ENCODE measurements around the gene PARP12.

DNA sequence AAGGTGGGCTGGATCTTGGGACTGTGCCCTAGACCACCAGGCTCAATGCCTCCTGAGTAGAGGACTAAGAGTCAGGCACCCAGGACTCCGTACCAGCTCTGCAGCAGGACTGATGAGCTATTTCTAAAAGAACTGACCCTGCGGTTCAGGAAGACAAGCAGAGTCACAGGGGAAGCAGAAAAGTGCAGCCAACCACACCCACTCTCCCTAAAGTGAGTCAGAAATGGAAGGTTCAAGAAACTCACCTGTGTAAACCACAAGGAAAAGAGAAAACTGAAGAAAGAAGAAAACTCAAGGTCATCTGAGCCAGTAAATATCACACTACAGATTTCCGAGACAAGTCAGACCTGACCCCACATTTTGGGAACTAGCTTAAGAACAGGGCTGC is 2.5 kb downstream of the PARP12 start:
- TF ChIP-seq, protein P1, sequence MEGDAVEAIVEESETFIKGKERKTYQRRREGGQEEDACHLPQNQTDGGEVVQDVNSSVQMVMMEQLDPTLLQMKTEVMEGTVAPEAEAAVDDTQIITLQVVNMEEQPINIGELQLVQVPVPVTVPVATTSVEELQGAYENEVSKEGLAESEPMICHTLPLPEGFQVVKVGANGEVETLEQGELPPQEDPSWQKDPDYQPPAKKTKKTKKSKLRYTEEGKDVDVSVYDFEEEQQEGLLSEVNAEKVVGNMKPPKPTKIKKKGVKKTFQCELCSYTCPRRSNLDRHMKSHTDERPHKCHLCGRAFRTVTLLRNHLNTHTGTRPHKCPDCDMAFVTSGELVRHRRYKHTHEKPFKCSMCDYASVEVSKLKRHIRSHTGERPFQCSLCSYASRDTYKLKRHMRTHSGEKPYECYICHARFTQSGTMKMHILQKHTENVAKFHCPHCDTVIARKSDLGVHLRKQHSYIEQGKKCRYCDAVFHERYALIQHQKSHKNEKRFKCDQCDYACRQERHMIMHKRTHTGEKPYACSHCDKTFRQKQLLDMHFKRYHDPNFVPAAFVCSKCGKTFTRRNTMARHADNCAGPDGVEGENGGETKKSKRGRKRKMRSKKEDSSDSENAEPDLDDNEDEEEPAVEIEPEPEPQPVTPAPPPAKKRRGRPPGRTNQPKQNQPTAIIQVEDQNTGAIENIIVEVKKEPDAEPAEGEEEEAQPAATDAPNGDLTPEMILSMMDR (IDR thresholded peaks at IDR 0.05; ENCODE audit: insufficient read depth, low read depth, low read length): no peak
- TF ChIP-seq EZH2 (IDR thresholded peaks at IDR 0.05; ENCODE audit: insufficient read depth, low read length): no peak
